ENCODE data around the gene PARP2.

The PARP2 gene

DNA sequence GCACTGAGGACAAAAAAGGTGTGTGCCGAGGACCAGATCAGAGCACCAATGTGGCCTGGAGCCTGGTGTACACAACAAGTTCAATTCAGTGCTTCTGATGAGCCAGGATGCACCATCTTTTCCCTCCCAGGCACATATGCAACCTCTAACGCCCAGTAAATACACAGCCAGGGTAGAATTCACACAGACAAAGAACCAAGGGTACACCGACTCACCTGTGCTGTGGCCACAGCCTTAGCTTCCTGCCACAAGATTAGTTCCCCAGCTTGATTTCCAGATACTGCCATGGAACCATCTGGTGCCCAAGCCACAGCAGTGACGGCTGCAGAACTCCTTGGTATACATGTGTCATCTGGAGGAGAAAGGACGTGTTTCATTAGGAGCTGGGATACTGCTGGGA is 29.4 kb downstream of the PARP2 start:
- TF ChIP-seq, protein P1, sequence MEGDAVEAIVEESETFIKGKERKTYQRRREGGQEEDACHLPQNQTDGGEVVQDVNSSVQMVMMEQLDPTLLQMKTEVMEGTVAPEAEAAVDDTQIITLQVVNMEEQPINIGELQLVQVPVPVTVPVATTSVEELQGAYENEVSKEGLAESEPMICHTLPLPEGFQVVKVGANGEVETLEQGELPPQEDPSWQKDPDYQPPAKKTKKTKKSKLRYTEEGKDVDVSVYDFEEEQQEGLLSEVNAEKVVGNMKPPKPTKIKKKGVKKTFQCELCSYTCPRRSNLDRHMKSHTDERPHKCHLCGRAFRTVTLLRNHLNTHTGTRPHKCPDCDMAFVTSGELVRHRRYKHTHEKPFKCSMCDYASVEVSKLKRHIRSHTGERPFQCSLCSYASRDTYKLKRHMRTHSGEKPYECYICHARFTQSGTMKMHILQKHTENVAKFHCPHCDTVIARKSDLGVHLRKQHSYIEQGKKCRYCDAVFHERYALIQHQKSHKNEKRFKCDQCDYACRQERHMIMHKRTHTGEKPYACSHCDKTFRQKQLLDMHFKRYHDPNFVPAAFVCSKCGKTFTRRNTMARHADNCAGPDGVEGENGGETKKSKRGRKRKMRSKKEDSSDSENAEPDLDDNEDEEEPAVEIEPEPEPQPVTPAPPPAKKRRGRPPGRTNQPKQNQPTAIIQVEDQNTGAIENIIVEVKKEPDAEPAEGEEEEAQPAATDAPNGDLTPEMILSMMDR (IDR thresholded peaks at IDR 0.05; ENCODE audit: insufficient read depth, low read length, poor library complexity, severe bottlenecking): no peak
- DNase-seq (ENCODE audit: extremely low read depth, insufficient read length): no peak
- H3K36me3 ChIP-seq (ENCODE audit: control insufficient read depth, insufficient read depth, low read length): peaks cover 43% of the 10 kb centered on the region
- H3K27me3 ChIP-seq (replicated peaks; ENCODE audit: control insufficient read depth, insufficient read depth, low read length): no peaks in the 10 kb centered on the region
- no peak overlapping the region for H3K4me3 ChIP-seq (replicated peaks; ENCODE audit: low read depth, low read length)

DNA sequence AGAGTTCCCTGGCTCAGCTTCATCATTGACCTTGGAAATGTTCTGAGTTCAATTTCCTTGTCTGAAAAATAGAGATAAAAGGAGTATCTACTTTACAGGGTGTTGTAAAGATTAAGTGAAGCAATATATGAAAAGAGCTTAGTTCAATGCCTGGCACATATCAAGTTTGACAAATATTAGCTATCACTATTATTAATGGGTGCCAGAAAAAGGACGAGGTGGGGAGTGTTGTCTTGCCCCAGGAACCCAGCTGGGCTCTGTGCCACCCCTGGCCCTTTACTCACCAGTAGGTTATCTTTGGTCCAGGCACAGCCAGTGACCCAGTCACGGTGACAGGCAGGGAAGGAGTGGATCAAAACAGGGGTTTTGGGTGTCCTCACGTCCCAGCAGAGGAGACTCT is 32.0 kb downstream of the PARP2 start:
- Histone ChIP-seq H3K36me3 (ENCODE audit: control insufficient read depth, insufficient read depth, low read length) (peaks cover 51% of the 10 kb centered on the region), H3K27me3 (replicated peaks; ENCODE audit: control insufficient read depth, insufficient read depth, low read length) (no peaks in the 10 kb centered on the region), H3K4me3 (replicated peaks; ENCODE audit: low read depth, low read length) (no peak overlapping the region)
- DNase-seq (ENCODE audit: extremely low read depth, insufficient read length): no peak
- TF ChIP-seq, protein P1 (IDR thresholded peaks at IDR 0.05; ENCODE audit: insufficient read depth, low read length, poor library complexity, severe bottlenecking): no peak

DNA sequence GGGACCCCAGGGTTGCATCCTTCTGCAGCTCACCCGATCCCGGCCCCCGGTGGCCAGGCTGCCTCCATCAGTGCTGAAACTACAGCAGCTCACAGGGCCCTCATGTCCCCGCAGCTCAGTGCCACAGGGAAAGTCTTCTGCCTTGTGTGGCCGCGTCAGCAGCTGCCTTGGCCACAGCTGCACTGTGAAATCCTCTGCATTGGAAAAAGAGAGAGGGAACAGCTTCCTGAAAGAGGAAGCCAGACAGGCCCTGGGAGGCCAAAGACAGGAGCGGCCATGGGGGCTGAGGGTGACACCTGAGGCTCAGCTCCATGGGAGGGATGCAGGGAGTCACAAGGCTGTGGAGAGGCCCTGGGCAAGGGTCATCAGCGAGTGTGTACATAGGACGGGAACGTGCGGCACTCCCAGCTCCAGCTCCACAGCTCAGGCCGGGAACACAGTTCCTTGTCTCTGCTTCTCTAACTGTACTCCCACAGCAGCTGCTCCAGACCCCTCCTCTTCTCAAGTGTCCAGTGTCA is 32.7 kb downstream of the PARP2 start:
- Histone ChIP-seq H3K4me3 (replicated peaks; ENCODE audit: low read depth, low read length) (no peak overlapping the region), H3K27me3 (replicated peaks; ENCODE audit: control insufficient read depth, insufficient read depth, low read length) (no peaks in the 10 kb centered on the region), H3K36me3 (ENCODE audit: control insufficient read depth, insufficient read depth, low read length) (peaks cover 49% of the 10 kb centered on the region)
- TF ChIP-seq, protein P1 (IDR thresholded peaks at IDR 0.05; ENCODE audit: insufficient read depth, low read length, poor library complexity, severe bottlenecking): no peak
- DNase-seq (ENCODE audit: extremely low read depth, insufficient read length): no peak

DNA sequence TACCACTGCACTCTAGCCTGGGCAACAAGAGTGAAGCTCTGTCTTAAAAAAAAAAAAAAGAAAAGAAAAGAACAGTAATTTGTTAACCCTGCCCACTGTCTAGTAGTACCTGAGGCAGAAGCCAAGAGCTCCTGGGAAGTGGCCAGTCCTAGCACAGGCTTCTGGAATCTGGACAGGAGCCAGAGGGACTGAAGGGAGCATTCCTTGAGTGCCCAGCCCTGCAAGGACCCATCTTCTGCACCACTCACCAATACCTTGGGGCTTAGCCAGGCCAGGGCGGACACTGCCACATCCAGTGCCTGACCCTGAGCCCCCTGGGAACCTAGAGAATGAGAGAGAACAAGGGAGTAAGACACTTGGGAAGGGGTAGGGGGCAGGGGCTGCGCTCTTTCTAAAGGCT is 33.7 kb downstream of the PARP2 start:
- TF ChIP-seq, protein P1 (IDR thresholded peaks at IDR 0.05; ENCODE audit: insufficient read depth, low read length, poor library complexity, severe bottlenecking): no peak
- Histone ChIP-seq H3K36me3 (ENCODE audit: control insufficient read depth, insufficient read depth, low read length) (peaks cover 55% of the 10 kb centered on the region), H3K4me3 (replicated peaks; ENCODE audit: low read depth, low read length) (no peak overlapping the region), H3K27me3 (replicated peaks; ENCODE audit: control insufficient read depth, insufficient read depth, low read length) (no peaks in the 10 kb centered on the region)
- DNase-seq (ENCODE audit: extremely low read depth, insufficient read length): no peak

DNA sequence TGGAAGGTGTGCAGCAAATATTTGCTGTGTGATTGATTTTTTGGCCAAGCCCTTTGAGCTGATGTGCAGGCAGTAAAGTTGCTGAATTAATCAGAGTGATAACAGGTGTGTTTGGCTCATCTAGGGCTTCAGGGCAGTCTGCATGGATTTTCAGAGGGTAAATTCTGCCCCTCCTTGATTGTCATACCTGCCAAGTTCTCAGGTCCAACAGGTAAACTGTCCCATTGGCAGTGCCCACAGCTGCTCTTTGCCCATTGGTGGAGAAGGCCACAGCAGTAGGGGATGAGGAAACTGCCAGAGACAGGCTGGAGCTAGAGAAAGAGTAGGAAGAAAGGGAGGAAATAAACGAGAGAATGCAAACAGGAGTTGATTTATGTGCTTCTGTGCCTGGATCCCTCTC is 36.3 kb downstream of the PARP2 start:
- Histone ChIP-seq H3K36me3 (ENCODE audit: control insufficient read depth, insufficient read depth, low read length) (peaks cover 63% of the 10 kb centered on the region), H3K27me3 (replicated peaks; ENCODE audit: control insufficient read depth, insufficient read depth, low read length) (no peaks in the 10 kb centered on the region), H3K4me3 (replicated peaks; ENCODE audit: low read depth, low read length) (no peak overlapping the region)
- TF ChIP-seq, protein P1 (IDR thresholded peaks at IDR 0.05; ENCODE audit: insufficient read depth, low read length, poor library complexity, severe bottlenecking): no peak
- no peak for DNase-seq (ENCODE audit: extremely low read depth, insufficient read length)

DNA sequence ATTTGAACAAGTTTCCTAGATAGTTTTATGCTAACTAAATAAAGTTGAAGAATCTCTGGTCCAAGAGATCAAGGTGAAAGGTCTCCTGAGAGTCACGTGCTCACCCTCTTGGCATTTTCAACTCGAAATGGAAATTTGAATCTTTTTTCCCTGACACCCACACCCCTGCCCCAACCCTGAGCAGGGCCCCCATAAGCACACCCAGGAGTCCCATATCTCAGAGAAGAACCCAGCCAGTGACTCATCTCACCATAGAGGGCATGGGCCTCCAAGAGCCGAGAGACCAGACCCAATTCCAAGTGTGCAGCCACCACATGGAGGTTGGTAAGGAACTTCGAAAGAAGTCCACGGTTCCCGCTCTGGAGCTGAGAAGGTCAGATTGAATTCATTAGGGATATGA is 37.2 kb downstream of the PARP2 start:
- H3K36me3 ChIP-seq (ENCODE audit: control insufficient read depth, insufficient read depth, low read length): peaks cover 65% of the 10 kb centered on the region

More for the DNA sequence above, 37.2 kb downstream of the PARP2 start:
- no peaks in the 10 kb centered on the region for H3K27me3 ChIP-seq (replicated peaks; ENCODE audit: control insufficient read depth, insufficient read depth, low read length)
- TF ChIP-seq, protein P1 (IDR thresholded peaks at IDR 0.05; ENCODE audit: insufficient read depth, low read length, poor library complexity, severe bottlenecking): no peak
- H3K4me3 ChIP-seq (replicated peaks; ENCODE audit: low read depth, low read length): no peak overlapping the region
- no peak for DNase-seq (ENCODE audit: extremely low read depth, insufficient read length)
